ACC112 (cell line): ENCODE data around the gene LUC7L3.
A peak's percentile ranks its signal among the peaks of the same experiment; 100 is the strongest.

Source experiments
- H2AFZ ChIP-seq: fragments of 200-600 bp; sonication (generic); one replicate; pipeline ENCODE4 v1.6.0; 2017; ENCODE audit warnings: antibody characterized with exemption, low read length; ENCODE audit not compliant: unreplicated experiment
- H3K27ac ChIP-seq: fragments of 200-600 bp; sonication (generic); 2 replicates; pipeline ENCODE4 v1.5.1; 2014; ENCODE audit warnings: low read depth, mild to moderate bottlenecking, antibody characterized with exemption, low read length, moderate library complexity
- H3K27me3 ChIP-seq: fragments of 200-600 bp; sonication (generic); 2 replicates; pipeline ENCODE4 v1.6.1; 2014; ENCODE audit warnings: mild to moderate bottlenecking, antibody characterized with exemption, low read length, moderate library complexity, mixed read lengths; ENCODE audit not compliant: insufficient read depth
- H3K36me3 ChIP-seq: fragments of 200-600 bp; sonication (generic); 2 replicates; pipeline ENCODE4 v1.6.1; 2016; ENCODE audit warnings: mild to moderate bottlenecking, antibody characterized with exemption, low read length, moderate library complexity, mixed read lengths; ENCODE audit not compliant: insufficient read depth
- H3K4me1 ChIP-seq: fragments of 200-600 bp; sonication (generic); one replicate; pipeline ENCODE4 v1.6.1; 2016; ENCODE audit warnings: low read length, mixed read lengths; ENCODE audit not compliant: insufficient read depth, unreplicated experiment, control insufficient read depth
- H3K4me3 ChIP-seq: fragments of 200-600 bp; sonication (generic); 2 replicates; pipeline ENCODE4 v1.5.1; 2014; ENCODE audit warnings: mild to moderate bottlenecking, low read depth, low read length
- H3K79me2 ChIP-seq: fragments of 200-600 bp; sonication (generic); one replicate; pipeline ENCODE4 v1.6.0; 2016; ENCODE audit warnings: low read length; ENCODE audit not compliant: control insufficient read depth, unreplicated experiment, insufficient read depth

The LUC7L3 gene

DNA sequence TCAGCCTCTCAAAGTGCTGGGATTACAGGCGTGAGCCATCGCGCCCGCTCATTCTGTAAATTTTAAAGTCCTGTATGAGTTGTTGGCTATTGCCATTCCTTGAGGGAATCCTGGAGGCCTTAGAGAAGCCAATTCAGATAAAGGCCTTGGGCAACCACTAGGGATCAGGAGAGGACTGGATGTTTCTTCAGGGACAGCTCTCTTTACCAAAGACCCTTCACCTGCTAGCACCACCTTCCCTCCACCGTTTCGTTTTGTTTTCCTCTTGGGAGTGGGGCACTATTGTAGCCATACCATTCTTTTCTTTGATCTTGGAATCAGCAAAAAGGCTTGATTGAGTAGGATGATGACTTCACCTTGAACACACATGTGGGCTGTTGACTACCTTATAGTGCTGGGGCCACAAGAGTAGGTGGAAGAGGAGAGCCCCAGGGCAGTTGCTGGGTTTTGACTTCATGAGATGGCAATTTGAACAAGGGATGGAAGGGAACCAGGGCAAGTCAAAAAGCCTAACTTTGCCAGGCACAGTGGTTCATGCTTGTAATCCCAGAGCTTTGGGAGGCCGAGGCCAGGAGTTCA is 54.9 kb downstream of the LUC7L3 start:
- Histone ChIP-seq H3K4me3 (no peak overlapping the region), H3K4me1 (no peaks in the 10 kb centered on the region), H3K27ac (no peak overlapping the region), H3K27me3 (no peaks in the 10 kb centered on the region), H2AFZ (no peak overlapping the region), H3K79me2 (no peaks in the 10 kb centered on the region), H3K36me3 (no peaks in the 10 kb centered on the region)

GRCh38 chr17:50775926-50776325 is 56.5 kb downstream of the LUC7L3 start:
- no peaks in the 10 kb centered on the region for H3K79me2 ChIP-seq
- no peaks in the 10 kb centered on the region for H3K4me1 ChIP-seq

GRCh38 chr17:50778471-50778870 is 59.1 kb downstream of the LUC7L3 start:
- no peaks in the 10 kb centered on the region for H3K79me2 ChIP-seq
- H3K27me3 ChIP-seq = no peaks in the 10 kb centered on the region
- no peak overlapping the region for H3K4me3 ChIP-seq
- H3K36me3 ChIP-seq = no peaks in the 10 kb centered on the region
- no peaks in the 10 kb centered on the region for H3K4me1 ChIP-seq
- H3K27ac ChIP-seq = no peak overlapping the region
- no peak overlapping the region for H2AFZ ChIP-seq

More at GRCh38 chr17:50775926-50776325, 56.5 kb downstream of the LUC7L3 start:
- no peak overlapping the region for H2AFZ ChIP-seq
- no peak overlapping the region for H3K4me3 ChIP-seq
- no peak overlapping the region for H3K27ac ChIP-seq
- no peaks in the 10 kb centered on the region for H3K27me3 ChIP-seq
- no peaks in the 10 kb centered on the region for H3K36me3 ChIP-seq

DNA sequence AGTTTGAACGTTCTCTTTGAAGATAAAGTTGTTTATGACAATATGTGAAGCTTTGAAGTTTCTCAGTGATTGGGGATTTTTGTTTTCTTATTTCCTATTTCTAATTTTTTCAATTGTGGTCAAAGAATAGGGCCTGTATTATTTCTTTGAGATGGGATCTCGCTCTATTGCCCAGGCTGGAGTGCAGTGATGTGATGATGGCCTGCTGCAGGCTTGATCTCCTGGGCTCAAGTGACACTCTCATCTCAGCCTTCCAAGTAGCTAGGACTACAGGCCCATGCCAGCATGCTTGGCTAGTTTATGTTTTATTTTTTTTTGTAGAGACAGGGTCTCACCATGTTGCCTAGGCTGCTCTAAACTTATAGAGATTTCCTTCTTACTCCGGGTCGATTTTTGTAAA is 59.6 kb downstream of the LUC7L3 start:
- H2AFZ ChIP-seq = no peak overlapping the region
- no peaks in the 10 kb centered on the region for H3K36me3 ChIP-seq
- no peak overlapping the region for H3K4me3 ChIP-seq
- H3K27ac ChIP-seq = no peak overlapping the region
- H3K27me3 ChIP-seq = no peaks in the 10 kb centered on the region
- no peaks in the 10 kb centered on the region for H3K79me2 ChIP-seq
- H3K4me1 ChIP-seq = no peaks in the 10 kb centered on the region

GRCh38 chr17:50779747-50780353 is 60.4 kb downstream of the LUC7L3 start:
- Histone ChIP-seq H3K27ac (no peak overlapping the region), H3K4me1 (no peaks in the 10 kb centered on the region), H3K4me3 (no peak overlapping the region), H3K27me3 (no peaks in the 10 kb centered on the region), H3K79me2 (no peaks in the 10 kb centered on the region), H2AFZ (no peak overlapping the region), H3K36me3 (no peaks in the 10 kb centered on the region)

- Histone ChIP-seq H3K4me1 (no peaks in the 10 kb centered on the region), H3K27me3 (no peaks in the 10 kb centered on the region), H2AFZ (peak overlapping the region; percentile 91), H3K27ac (no peak overlapping the region), H3K4me3 (peak overlapping the region; percentile 81), H3K79me2 (no peaks in the 10 kb centered on the region), H3K36me3 (no peaks in the 10 kb centered on the region)
Measured at GRCh38 chr17:50781167-50781566, 61.8 kb downstream of the LUC7L3 start.

DNA sequence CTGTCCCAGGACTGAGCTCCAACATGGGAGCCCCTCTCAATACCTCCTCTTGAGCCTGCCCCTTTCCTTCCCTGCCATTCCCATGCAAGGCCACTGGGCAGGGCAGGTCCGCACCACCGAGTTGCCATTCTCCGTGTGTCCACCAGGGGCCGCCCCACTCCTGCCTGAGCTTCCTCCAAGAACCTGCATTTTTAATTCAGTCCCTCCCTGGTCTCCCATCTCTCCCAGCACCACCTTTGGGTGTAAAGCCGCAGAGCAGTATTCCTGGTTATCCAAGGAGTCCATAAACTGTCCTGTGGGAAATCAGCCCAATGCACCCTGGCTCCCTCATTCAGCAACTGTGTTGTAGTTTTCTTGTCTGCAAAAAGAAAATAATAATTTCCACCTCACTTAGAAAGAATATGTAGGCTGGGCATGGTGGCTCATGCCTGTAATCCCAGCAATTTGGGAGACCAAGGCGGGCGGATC is 63.8 kb downstream of the LUC7L3 start:
- Histone ChIP-seq H3K27me3 (no peaks in the 10 kb centered on the region), H3K36me3 (no peaks in the 10 kb centered on the region), H3K4me1 (no peaks in the 10 kb centered on the region), H3K27ac (no peak overlapping the region), H3K4me3 (no peak overlapping the region), H2AFZ (no peak overlapping the region), H3K79me2 (no peaks in the 10 kb centered on the region)

- no peaks in the 10 kb centered on the region for H3K79me2 ChIP-seq
- no peak overlapping the region for H3K27ac ChIP-seq
- no peak overlapping the region for H3K4me3 ChIP-seq
- no peaks in the 10 kb centered on the region for H3K4me1 ChIP-seq
- no peaks in the 10 kb centered on the region for H3K27me3 ChIP-seq
- H3K36me3 ChIP-seq = no peaks in the 10 kb centered on the region
- no peak overlapping the region for H2AFZ ChIP-seq
Measured at GRCh38 chr17:50783905-50784304, 64.5 kb downstream of the LUC7L3 start.

DNA sequence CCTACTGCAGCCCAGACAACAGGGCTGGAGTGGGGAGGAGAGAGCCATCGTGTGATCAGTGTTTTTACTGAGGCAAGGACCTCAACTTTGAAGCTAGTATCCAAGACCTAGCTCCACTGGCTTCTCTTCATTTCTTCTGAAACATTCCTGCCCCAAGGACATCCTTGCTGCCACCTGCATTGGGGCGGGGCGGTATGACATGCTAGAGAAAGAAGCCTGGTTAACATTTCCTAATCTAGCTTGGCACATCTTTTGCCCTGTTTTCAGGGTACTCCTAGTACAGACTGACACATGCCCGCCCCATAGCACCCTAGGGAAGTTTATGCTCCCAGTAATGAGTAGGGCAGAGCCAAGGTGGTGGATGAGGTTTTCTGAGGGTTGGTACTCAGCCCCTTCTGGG is 65.7 kb downstream of the LUC7L3 start:
- Histone ChIP-seq H3K4me1 (no peaks in the 10 kb centered on the region), H3K79me2 (no peaks in the 10 kb centered on the region), H3K27ac (no peak overlapping the region), H2AFZ (no peak overlapping the region), H3K4me3 (no peak overlapping the region), H3K27me3 (no peaks in the 10 kb centered on the region), H3K36me3 (no peaks in the 10 kb centered on the region)

DNA sequence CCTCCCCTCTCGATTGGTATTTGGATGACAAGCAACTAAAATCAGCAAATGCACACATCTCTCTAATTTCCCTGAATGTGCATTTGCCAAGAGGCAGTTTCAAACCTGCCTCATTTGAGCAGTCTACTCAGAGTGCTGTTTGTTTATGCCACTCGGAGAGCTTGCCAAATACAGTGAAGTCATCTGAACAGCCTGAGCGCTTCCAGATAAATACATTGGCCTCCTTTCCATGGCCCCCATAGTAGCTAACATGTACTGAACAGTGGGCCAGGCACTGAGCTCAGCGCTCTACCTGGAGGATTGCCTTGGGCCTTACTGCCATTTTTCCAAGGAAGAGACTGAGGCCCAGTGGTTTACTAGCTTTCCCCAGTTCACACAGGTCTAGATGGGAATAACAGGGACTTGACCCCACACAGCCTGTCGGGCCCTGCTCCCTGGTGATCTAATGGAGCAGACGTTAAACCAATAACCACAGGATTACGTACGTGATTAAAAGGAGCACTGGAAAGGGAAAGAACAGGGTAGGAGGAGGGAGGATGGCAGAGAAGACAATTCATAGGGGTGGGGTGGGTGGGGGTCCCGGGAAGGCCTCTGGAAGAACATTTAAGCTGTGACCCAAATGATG is 66.7 kb downstream of the LUC7L3 start:
- Histone ChIP-seq H2AFZ (no peak overlapping the region), H3K27ac (no peak overlapping the region), H3K4me1 (no peaks in the 10 kb centered on the region), H3K36me3 (no peaks in the 10 kb centered on the region), H3K79me2 (no peaks in the 10 kb centered on the region), H3K27me3 (no peaks in the 10 kb centered on the region), H3K4me3 (no peak overlapping the region)

- Histone ChIP-seq H3K4me1 (no peaks in the 10 kb centered on the region), H3K36me3 (no peaks in the 10 kb centered on the region), H3K27ac (no peak overlapping the region), H3K79me2 (no peaks in the 10 kb centered on the region), H3K4me3 (no peak overlapping the region), H2AFZ (no peak overlapping the region), H3K27me3 (no peaks in the 10 kb centered on the region)
Measured at GRCh38 chr17:50787106-50787505, 67.7 kb downstream of the LUC7L3 start.
